Islet of Langerhans (tissue), 1 donor: Measurements from ENCODE around the gene ADIPOR2.
A peak's percentile ranks its signal among the peaks of the same experiment; 100 is the strongest.

Source experiments
- FAIRE-seq: peaks from one replicate; lab custom pipeline; 2011; peaks lifted over from hg19 to GRCh38; lab: Jason Lieb, UNC

ADIPOR2 gene

GRCh38 chr12:1777798-1778197, 86.9 kb downstream of the ADIPOR2 start:
- no peak for FAIRE-seq

- no peak for FAIRE-seq
Measured at GRCh38 chr12:1778911-1779310, 88.0 kb downstream of the ADIPOR2 start.

DNA sequence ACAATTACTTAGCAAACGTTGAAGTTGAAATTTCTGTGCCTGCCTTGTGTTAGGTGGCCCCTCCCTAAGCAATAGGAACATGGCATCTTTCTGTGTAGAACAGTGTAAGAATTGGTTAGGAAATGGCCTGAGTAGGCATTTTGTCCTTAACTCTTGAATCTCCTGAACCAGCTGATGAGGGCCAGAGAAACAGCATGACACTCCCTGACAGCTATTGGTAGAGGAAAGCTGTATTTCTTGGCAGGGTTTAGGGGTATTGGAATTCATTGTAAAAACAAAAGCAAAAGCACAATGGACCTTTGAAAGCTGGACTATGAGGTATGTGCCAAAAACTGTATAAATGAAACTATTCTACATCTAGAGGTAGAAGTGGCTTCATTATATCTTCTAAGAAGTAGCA, 88.9 kb downstream of the ADIPOR2 start:
- FAIRE-seq, result no peak

- no peak for FAIRE-seq
Measured at GRCh38 chr12:1781772-1782171, 90.9 kb downstream of the ADIPOR2 start.

- FAIRE-seq, result no peak
Measured at GRCh38 chr12:1782215-1782614, 91.3 kb downstream of the ADIPOR2 start.

GRCh38 chr12:1787714-1788113, 96.8 kb downstream of the ADIPOR2 start:
- FAIRE-seq, result no peak

- FAIRE-seq, result no peak
Measured at GRCh38 chr12:1790444-1790843, 99.6 kb downstream of the ADIPOR2 start.

GRCh38 chr12:1791104-1791841, 100.4 kb downstream of the ADIPOR2 start:
- peak; percentile 95 for FAIRE-seq

DNA sequence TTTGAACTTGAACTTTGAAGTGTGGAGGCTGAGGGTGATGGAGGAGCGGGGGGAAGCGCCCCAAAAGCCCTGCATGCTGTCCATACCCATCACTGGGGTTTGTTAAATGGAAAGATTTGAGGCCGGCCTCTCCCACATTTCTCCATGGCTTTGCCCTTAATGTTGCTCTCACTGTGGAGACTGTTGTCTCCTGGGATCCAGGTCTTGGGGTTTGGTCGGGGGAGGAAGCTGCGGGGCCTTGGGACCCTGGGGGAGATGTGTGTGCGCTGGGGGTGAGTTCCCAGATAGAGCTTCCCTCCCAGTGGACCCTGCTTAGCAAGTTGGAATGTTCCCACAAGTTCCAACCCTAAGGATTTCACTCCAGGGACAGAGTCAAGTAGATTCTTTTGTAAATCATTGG, 101.5 kb downstream of the ADIPOR2 start:
- FAIRE-seq, result no peak

DNA sequence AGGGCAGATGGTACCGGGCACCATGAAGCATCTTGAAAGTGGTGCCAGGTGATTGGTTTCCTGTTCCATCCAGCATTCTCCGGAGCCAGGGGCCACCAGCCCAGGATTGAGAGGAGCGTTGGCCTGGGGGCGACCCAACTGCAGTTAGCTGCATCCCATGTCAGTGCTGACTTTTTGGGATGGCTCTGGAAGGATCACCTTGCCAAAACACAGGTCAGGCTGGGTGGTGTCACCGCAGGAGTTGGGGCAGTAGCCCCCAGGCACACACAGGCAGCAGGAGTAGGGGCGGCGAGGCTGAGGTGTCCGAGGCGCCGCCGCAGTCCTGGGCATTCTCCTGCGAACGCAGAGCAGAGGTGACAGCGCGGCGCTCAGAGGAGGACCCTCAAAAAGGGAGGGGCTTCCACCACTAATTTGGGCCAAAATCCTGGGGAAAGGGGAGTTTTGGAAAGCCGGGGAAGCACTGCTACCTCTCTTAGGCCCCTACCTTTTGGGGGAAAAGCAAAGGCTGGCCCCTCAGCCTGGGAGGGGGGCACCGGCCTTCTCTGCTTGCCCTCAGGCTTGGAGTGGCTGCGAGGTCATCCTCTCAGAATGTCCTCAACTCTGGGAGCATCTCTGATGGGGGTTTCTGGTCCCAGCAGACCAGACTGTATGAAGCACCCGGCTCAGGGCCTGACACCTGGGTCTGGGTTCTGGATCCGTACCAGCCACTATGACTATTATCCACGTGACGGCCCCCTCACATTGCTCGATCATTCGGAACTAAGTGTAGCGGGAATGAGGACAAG, 102.7 kb downstream of the ADIPOR2 start:
- no peak for FAIRE-seq

DNA sequence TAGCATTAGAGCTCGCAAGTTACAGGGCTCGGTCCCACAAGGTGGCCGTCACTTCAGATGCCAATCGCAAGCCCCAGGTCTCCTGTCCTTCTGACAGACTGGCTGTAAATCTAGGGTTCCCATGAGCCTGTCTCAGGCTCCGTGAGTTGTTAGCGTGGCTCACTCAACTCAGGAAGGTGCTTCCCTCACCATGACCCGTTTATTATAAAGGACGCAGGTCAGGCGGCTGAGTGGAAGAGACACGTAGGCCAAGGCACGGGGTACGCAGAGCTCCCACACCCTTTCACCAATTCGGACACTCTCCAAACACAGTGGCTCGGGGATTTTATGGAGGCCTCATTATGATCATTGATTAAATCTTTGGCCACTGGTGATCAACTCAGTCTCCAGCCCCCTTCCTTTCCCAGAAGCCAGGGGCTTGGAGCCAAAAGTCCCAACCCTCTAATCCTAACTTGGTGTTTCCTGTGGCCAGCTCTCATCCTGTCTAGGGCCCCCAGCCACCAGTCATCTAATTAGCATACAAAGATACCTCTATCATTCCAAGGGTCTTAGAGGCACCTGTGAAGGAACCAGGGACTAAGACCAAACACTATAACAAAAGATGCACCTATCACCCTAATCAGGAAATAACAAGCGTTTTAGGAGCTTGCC, 103.7 kb downstream of the ADIPOR2 start:
- FAIRE-seq, result no peak

GRCh38 chr12:1795221-1795784, 104.4 kb downstream of the ADIPOR2 start:
- no peak for FAIRE-seq

DNA sequence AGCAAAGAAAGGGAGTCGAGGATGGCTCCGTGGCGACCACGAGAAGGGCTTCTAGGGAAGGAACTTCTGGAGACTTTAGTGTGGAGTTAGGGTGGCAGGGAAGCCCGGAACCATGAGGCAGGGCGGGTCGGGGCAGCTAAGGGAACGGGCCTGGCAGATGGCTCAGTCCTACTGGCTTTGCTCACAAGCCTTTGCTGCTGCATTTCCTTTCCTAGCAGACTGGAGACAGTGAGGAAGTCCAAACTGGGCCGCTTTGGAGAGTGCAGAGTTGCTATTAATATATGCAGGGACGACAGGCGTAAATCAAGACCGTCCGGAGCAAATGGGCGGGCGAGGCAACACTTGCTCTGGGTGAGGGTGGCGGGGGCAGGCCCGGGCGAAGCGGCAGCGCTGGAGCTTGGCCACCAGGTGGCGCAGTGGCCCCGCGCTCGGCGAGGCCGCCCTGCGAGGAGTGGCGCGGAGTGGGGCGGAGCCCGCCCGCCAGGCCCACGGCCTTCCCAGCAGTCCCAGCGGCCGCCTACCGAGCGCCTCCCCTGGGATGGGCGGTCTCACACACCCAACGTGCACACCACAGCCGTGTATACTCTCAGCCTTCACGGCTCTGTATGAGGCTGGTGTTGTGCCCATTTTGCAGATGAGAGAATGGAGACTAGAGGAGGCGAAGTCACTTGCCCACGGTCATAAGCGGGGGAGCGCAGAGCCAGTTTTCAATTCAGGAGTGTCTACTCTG, 105.1 kb downstream of the ADIPOR2 start:
- no peak for FAIRE-seq

- no peak for FAIRE-seq
Measured at GRCh38 chr12:1796515-1797010, 105.7 kb downstream of the ADIPOR2 start.

DNA sequence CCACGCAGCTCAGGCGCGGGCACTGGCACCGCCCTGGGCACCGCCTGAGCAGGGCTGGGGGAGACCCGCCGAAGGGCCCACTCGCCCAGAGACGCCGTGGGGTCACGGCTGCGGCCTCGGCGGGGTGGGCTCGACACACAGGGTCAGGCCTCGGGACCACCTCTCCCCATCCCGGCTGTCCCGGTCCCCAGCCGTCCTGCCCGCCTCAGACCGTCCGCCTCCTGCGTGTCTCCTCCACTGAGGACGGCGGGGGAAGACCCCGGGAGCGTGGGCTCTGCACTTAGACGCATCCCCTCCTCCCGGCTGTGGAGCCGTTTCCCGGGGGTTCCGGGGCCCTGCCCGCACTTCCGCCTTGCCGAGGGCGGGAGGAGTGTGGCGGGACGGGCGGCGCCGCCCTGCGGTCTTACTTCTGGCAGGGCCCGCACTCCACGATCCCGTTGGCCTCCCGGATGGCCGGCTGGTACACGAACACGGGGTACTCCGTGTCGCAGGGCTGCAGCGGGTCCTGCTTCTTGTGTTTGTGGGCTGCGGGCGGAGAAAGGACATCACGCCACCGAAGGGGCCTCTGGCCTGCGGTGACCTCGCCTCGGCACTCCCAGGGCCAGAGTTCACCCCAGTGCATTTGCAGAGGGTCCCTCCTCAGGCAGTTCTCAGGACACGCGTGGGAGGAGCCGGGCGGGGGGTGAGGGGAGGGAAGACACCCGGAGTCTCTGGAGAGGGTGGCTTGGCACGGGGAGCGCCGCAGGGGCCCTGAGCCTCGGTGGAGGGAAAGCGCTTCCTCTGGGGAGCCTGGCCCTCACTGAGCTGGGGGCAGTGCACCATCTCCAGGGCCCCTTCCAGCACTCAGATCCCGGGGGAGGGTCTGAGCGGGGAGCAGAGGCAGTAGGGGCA, 106.4 kb downstream of the ADIPOR2 start:
- no peak for FAIRE-seq

DNA sequence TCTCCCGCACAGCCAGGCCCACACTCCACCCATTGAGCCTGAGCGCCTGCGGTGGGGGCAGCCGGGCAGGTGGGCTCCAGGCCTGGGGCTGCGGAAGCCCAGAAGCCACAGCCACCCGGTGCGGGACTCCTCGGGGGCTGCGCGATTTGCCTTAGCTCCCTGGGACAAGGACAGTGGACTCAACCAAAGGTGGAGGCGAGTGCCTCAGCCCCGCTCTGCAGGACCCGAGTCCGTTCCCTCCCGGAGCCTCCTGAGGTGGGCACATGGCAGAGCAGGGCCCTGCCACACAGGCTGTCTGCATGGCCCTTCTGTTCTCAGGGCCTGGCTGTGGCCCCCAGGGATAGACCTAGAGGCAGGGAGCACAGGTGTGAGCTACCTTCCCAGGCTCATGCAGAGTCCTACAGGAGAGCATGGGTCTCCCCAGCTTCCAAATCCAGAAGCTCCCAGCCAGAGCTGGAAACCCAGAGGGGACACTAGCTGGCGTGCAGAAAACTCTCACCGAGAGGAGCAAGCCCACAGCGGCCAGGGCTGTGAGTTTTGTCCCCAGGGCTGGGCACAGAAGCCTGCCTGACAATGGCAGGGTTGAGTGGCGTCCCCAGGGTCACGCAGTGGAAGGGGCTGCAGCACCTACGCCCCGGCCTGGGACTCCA, 107.2 kb downstream of the ADIPOR2 start:
- no peak for FAIRE-seq

GRCh38 chr12:1798641-1799020, 107.8 kb downstream of the ADIPOR2 start:
- no peak for FAIRE-seq

DNA sequence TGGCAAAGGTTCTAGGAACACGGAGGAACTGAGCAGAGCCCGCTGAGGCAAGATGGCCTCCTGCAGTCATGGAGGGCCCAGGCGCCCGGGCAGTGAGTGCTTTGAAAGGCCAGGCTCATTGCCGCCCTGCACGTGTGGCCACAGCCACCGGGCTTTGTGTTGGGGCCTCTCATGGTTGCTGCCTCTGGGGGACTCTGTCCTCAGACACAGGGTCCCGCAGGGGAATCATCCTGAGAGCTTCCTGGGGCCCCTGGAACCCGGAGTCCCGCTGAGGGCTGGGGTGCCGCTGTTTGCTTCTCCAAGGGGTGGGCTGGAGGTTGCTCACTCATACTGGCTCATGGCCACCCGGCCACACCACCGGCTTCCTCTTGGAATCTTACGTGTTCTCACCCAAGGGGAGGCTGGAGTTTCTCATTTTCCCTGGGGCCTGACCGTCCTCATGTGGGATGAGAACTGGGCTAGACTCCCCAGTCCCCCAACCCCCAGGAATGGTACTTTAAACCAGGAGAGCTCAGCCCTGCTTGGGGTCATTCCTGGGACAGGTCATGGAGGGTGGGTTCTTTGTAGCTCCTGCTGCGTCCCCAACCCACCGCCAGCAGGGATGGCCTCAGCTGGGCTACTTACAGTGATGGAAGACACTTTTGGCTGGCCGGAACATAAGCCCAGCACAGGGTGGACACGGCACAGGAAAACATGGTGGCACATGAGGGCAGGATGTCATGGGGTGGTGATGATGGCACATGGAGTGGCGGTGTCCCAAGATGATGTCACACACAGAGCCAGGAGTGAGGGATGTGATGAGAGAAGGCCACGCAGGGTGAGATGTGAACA, 108.4 kb downstream of the ADIPOR2 start:
- FAIRE-seq, result no peak

- FAIRE-seq, result no peak
Measured at GRCh38 chr12:1799882-1800400, 109.1 kb downstream of the ADIPOR2 start.
